H9 (cell line): ENCODE results near the gene ZNF423. TPM values are rescaled to one million over a fixed set of nuclear protein-coding genes. Genes with fewer than 3 reads are reported as not detected.

Experiments used
- DNase-seq: peaks from one replicate; pipeline ENCODE4 v3.0.0-alpha.2; 2017
- H2AFZ ChIP-seq: one replicate; pipeline ENCODE4 v1.6.1; 2013; ENCODE audit warnings: mild to moderate bottlenecking, low read length, control low read depth, moderate library complexity
- H2AK5ac ChIP-seq: 2 replicates; pipeline ENCODE4 v1.6.1; 2013; ENCODE audit warnings: low read length, control low read depth, mixed read lengths; ENCODE audit not compliant: insufficient read length
- H2BK120ac ChIP-seq: one replicate; pipeline ENCODE4 v1.6.1; 2013; ENCODE audit warnings: low read depth, mild to moderate bottlenecking, low read length, control low read depth, inconsistent platforms; ENCODE audit not compliant: poor library complexity, severe bottlenecking
- H2BK12ac ChIP-seq: 2 replicates; pipeline ENCODE4 v1.6.1; 2013; ENCODE audit warnings: low read length, control low read depth, mixed read lengths, low read depth; ENCODE audit not compliant: insufficient read length
- H2BK15ac ChIP-seq: 2 replicates; pipeline ENCODE4 v1.6.1; 2013; ENCODE audit warnings: low read depth, low read length, control low read depth
- H2BK20ac ChIP-seq: one replicate; pipeline ENCODE4 v1.6.1; 2013; ENCODE audit warnings: low read depth, mild to moderate bottlenecking, low read length, control low read depth, inconsistent platforms; ENCODE audit not compliant: poor library complexity, severe bottlenecking
- H2BK5ac ChIP-seq: 2 replicates; pipeline ENCODE4 v1.6.1; 2013; ENCODE audit warnings: low read length, control low read depth, mixed read lengths; ENCODE audit not compliant: insufficient read length
- H3K14ac ChIP-seq: 2 replicates; pipeline ENCODE4 v1.6.1; 2013; ENCODE audit warnings: low read length, control low read depth; ENCODE audit not compliant: insufficient read depth
- H3K18ac ChIP-seq: 2 replicates; pipeline ENCODE4 v1.6.1; 2013; ENCODE audit warnings: low read depth, mild to moderate bottlenecking, mixed read lengths, low read length, control low read depth; ENCODE audit not compliant: insufficient read length
- H3K23ac ChIP-seq: 2 replicates; pipeline ENCODE4 v1.6.1; 2013; ENCODE audit warnings: low read length, control low read depth, mixed read lengths, low read depth; ENCODE audit not compliant: insufficient read length
- H3K23me2 ChIP-seq: 2 replicates; pipeline ENCODE4 v1.6.1; 2013; ENCODE audit warnings: low read depth, mild to moderate bottlenecking, mixed read lengths, low read length, control low read depth; ENCODE audit not compliant: insufficient read length, poor library complexity, severe bottlenecking
- H3K27ac ChIP-seq: 2 replicates; pipeline ENCODE4 v1.5.1; 2013; ENCODE audit warnings: low read length, control low read depth, mixed read lengths, low read depth; ENCODE audit not compliant: insufficient read length
- H3K27me3 ChIP-seq: 2 replicates; pipeline ENCODE4 v1.6.1; 2013; ENCODE audit warnings: low read length, control low read depth, inconsistent platforms; ENCODE audit not compliant: insufficient read depth
- H3K4ac ChIP-seq: 2 replicates; pipeline ENCODE4 v1.6.1; 2013; ENCODE audit warnings: low read depth, mild to moderate bottlenecking, control low read depth, inconsistent platforms, low read length, moderate library complexity
- H3K4me1 ChIP-seq: 2 replicates; pipeline ENCODE4 v1.6.1; 2013; ENCODE audit warnings: low read length, control low read depth, inconsistent platforms; ENCODE audit not compliant: insufficient read depth
- H3K4me2 ChIP-seq: 2 replicates; pipeline ENCODE4 v1.6.1; 2013; ENCODE audit warnings: low read length, control low read depth, mixed read lengths; ENCODE audit not compliant: insufficient read length, insufficient read depth
- H3K56ac ChIP-seq: 2 replicates; pipeline ENCODE4 v1.6.1; 2013; ENCODE audit warnings: low read depth, mild to moderate bottlenecking, mixed read lengths, low read length, control low read depth; ENCODE audit not compliant: insufficient read length
- H3K79me1 ChIP-seq: 2 replicates; pipeline ENCODE4 v1.6.1; 2013; ENCODE audit warnings: low read depth, mild to moderate bottlenecking, moderate library complexity, low read length, control low read depth, inconsistent platforms; ENCODE audit not compliant: insufficient read depth, poor library complexity, severe bottlenecking
- H3K79me2 ChIP-seq: 2 replicates; pipeline ENCODE4 v1.6.1; 2013; ENCODE audit warnings: low read length, control low read depth, inconsistent platforms; ENCODE audit not compliant: insufficient read depth
- H3K9ac ChIP-seq: 2 replicates; pipeline ENCODE4 v1.6.1; 2013; ENCODE audit warnings: low read length, control low read depth, mixed read lengths; ENCODE audit not compliant: insufficient read length; ENCODE audit errors: extremely low read depth
- H3K9me3 ChIP-seq: one replicate; pipeline ENCODE4 v1.6.1; 2013; ENCODE audit warnings: low read depth, low read length, inconsistent platforms; ENCODE audit not compliant: control insufficient read depth
- H3T11ph ChIP-seq: one replicate; pipeline ENCODE4 v1.6.1; 2013; ENCODE audit warnings: mild to moderate bottlenecking, low read length, control low read depth, inconsistent platforms
- H4K20me1 ChIP-seq: one replicate; pipeline ENCODE4 v1.6.1; 2013; ENCODE audit not compliant: control insufficient read depth, insufficient read length, insufficient read depth
- H4K5ac ChIP-seq: 2 replicates; pipeline ENCODE4 v1.6.1; 2013; ENCODE audit warnings: low read depth, mild to moderate bottlenecking, mixed read lengths, low read length, control low read depth; ENCODE audit not compliant: insufficient read length
- H4K8ac ChIP-seq: replicated peaks from 2 replicates; pipeline ENCODE4 v1.6.1; 2013; ENCODE audit warnings: low read length, control low read depth, mixed read lengths, low read depth; ENCODE audit not compliant: insufficient read length
- H4K91ac ChIP-seq: 2 replicates; pipeline ENCODE4 v1.6.1; 2013; ENCODE audit warnings: low read depth, mild to moderate bottlenecking, moderate library complexity, mixed read lengths, low read length, control low read depth; ENCODE audit not compliant: insufficient read length
- H3K27ac Mint-ChIP-seq, 3 experiments: 2 replicates in 2 of 3; 3 replicates in 1 of 3; pipeline ENCODE4 v1.8.0; 2020 to 2021; ENCODE audit warnings: mixed read lengths in 3 of 3, mild to moderate bottlenecking in 1 of 3, moderate library complexity in 1 of 3
- H3K27me3 Mint-ChIP-seq: 2 replicates; pipeline ENCODE4 v1.8.0; 2021; ENCODE audit warnings: low read depth, mild to moderate bottlenecking, moderate library complexity, mixed read lengths
- H3K36me3 Mint-ChIP-seq, 3 experiments: 2 replicates in 2 of 3; 3 replicates in 1 of 3; pipeline ENCODE4 v1.8.0; 2020 to 2021; ENCODE audit warnings: low read depth in 3 of 3, mixed read lengths in 3 of 3; ENCODE audit not compliant: insufficient read depth in 1 of 3
- H3K4me1 Mint-ChIP-seq, 2 experiments: 2 replicates each; pipeline ENCODE4 v1.8.0; 2020; ENCODE audit warnings: mixed read lengths in 2 of 2
- H3K4me3 Mint-ChIP-seq, 2 experiments: 2 replicates in 1 of 2; 3 replicates in 1 of 2; pipeline ENCODE4 v1.8.0; 2020 to 2021; ENCODE audit warnings: mild to moderate bottlenecking in 2 of 2, mixed read lengths in 2 of 2, moderate library complexity in 1 of 2
- H3K9me3 Mint-ChIP-seq, 2 experiments: 2 replicates in 1 of 2; 3 replicates in 1 of 2; pipeline ENCODE4 v1.8.0; 2020; ENCODE audit warnings: mild to moderate bottlenecking in 2 of 2, mixed read lengths in 2 of 2, moderate library complexity in 1 of 2
- CTCF ChIP-seq: fragments of 200-600 bp; sonication (generic); conservative IDR thresholded peaks from 3 replicates; pipeline ENCODE4 v1.8.0; 2021; ENCODE audit warnings: antibody characterized with exemption, mild to moderate bottlenecking
- WGBS: extraction: QIAGEN DNeasy Blood & Tissue Kit; methylation state at CpG from one replicate; pipeline ENCODE4 v1.1.7; 2013; ENCODE audit warnings: missing lambda C conversion rate, low lambda C conversion rate, mixed read lengths; ENCODE audit not compliant: insufficient read length; ENCODE audit errors: extremely low coverage; 5-methylcytosine and 5-hydroxymethylcytosine counted together
- total RNA-seq: library from RNA; stranded (reverse); gene quantifications from 2 replicates; pipeline ENCODE4 v1.2.1, GENCODE V29; 2021

The ZNF423 gene
- total RNA-seq, 1 experiment from 2014 or later = 51.5 TPM

GRCh38 chr16:49801290-49801689, 54.6 kb downstream of the ZNF423 start:
- Histone ChIP-seq H3T11ph (no peak overlapping the region), H3K9me3 (no peaks in the 10 kb centered on the region), H3K79me1 (no peaks in the 10 kb centered on the region), H4K20me1 (no peaks in the 10 kb centered on the region), H3K4me1 (peaks cover 3% of the 10 kb centered on the region; the same call in 1 of the 2 replicates), H2BK15ac (no peak overlapping the region), H4K5ac (no peak overlapping the region), H3K27ac (no peak overlapping the region), H2BK120ac (no peak overlapping the region), H4K8ac (no peak overlapping the region), H3K23ac (no peak overlapping the region), H3K79me2 (no peaks in the 10 kb centered on the region; the same call in 1 of the 2 replicates), H2AFZ (no peak overlapping the region), H2AK5ac (no peak overlapping the region), H4K91ac (no peak overlapping the region), H3K4me2 (no peak overlapping the region), H3K27me3 (no peaks in the 10 kb centered on the region), H2BK12ac (no peak overlapping the region), H3K4ac (no peak overlapping the region), H3K14ac (no peak overlapping the region), H2BK20ac (no peak overlapping the region), H3K23me2 (no peaks in the 10 kb centered on the region), H2BK5ac (no peak overlapping the region), H3K56ac (no peak overlapping the region), H3K9ac (no peak overlapping the region), H3K18ac (no peak overlapping the region)
- Mint-ChIP-seq H3K27me3 (no peaks in the 10 kb centered on the region), H3K9me3 (no peaks in the 10 kb centered on the region), H3K36me3 (peaks cover 0 to 13% (median 0%) of the 10 kb centered on the region in 3 experiments; a peak in 3 of 7 replicates), H3K27ac (no peak overlapping the region; a peak in 1 of 7 replicates), H3K4me3 (no peak overlapping the region), H3K4me1 (peaks cover 21 to 22% of the 10 kb centered on the region in 2 experiments)
- DNase-seq = no peak
- 0 out of 3 replicates have a peak, but pooled peaks have one; percentile 17 for TF ChIP-seq CTCF
- no CpG with 5 or more reads among the region's 4 CpGs for WGBS
